ENCODE results near the gene PPP3CA.

PPP3CA gene

DNA sequence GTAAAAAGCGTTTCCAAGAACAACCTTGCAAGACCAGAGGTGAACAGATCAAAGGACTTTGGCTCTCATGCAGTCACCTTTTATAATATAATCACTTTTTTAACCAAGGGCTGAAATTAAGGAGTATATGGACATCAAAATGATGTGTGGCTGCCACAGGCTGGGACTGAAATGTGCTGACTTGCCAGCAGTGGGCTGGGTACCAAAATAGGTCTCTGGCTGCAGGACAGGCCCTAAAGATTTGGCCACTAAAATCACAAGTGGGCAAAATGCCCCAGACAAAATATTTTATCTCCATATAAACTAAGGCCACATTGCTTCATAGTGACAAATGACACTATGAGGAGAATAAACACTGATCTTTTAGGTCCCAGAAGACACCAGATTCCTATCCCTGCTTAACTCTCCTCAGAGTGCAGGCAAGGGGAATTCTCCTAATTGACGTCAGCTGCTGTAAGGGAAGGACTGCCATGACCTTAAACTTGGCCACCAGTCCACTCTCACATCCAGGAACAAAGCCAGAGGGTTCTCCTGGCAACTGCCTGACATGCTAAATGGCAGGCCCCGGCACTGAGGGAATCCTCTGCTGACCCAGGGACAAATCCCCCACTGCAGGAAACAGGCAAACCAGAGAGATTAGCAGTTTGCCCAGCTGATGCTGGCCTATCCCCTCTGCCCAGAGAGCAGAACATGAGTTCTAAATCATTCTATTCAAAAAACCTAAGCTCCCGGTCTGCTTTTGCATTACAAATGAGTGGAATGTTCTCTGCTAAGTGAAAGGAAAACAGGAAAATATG is 155.8 kb downstream of the PPP3CA start:
- DNase-seq (ENCODE audit: low read depth) = no peak
- TF ChIP-seq POLR2A (IDR thresholded peaks at IDR 0.05; ENCODE audit: extremely low read depth, insufficient read length) = no peak
- TF ChIP-seq MYC (IDR thresholded peaks at IDR 0.05; ENCODE audit: low read depth, low read length) = no peak
- TF ChIP-seq, protein P1, sequence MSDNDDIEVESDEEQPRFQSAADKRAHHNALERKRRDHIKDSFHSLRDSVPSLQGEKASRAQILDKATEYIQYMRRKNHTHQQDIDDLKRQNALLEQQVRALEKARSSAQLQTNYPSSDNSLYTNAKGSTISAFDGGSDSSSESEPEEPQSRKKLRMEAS (IDR thresholded peaks at IDR 0.05; ENCODE audit: low read depth, low read length) = no peak
- TF ChIP-seq, protein P2, sequence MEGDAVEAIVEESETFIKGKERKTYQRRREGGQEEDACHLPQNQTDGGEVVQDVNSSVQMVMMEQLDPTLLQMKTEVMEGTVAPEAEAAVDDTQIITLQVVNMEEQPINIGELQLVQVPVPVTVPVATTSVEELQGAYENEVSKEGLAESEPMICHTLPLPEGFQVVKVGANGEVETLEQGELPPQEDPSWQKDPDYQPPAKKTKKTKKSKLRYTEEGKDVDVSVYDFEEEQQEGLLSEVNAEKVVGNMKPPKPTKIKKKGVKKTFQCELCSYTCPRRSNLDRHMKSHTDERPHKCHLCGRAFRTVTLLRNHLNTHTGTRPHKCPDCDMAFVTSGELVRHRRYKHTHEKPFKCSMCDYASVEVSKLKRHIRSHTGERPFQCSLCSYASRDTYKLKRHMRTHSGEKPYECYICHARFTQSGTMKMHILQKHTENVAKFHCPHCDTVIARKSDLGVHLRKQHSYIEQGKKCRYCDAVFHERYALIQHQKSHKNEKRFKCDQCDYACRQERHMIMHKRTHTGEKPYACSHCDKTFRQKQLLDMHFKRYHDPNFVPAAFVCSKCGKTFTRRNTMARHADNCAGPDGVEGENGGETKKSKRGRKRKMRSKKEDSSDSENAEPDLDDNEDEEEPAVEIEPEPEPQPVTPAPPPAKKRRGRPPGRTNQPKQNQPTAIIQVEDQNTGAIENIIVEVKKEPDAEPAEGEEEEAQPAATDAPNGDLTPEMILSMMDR (IDR thresholded peaks at IDR 0.05; ENCODE audit: low read depth, low read length) = no peak
- H3K4me3 ChIP-seq (ENCODE audit: low read depth, low read length) = no peak overlapping the region

DNA sequence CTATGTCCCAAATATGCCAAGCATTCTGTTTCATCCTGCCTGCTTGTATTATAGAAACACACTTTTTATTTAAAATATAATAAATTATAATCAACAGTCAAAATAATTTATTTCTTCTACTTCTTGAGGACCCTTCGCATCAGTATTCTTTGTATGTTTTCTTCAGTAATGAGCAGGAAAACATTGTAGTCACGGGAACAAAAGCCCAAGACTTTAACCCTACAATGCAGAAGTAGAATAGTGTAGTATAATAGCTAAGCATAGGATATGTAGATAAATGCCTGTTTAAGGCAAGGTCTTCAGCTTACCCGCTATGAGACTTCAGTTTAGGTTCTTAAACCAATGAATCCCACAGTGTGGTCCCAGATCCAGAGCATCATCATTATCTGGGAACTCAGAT is 156.6 kb downstream of the PPP3CA start:
- no peak overlapping the region for H3K4me3 ChIP-seq (ENCODE audit: low read depth, low read length)
- TF ChIP-seq POLR2A (IDR thresholded peaks at IDR 0.05; ENCODE audit: extremely low read depth, insufficient read length) = no peak
- TF ChIP-seq, protein P1 (IDR thresholded peaks at IDR 0.05; ENCODE audit: low read depth, low read length) = no peak
- TF ChIP-seq, protein P2 (IDR thresholded peaks at IDR 0.05; ENCODE audit: low read depth, low read length) = no peak
- DNase-seq (ENCODE audit: low read depth) = no peak

DNA sequence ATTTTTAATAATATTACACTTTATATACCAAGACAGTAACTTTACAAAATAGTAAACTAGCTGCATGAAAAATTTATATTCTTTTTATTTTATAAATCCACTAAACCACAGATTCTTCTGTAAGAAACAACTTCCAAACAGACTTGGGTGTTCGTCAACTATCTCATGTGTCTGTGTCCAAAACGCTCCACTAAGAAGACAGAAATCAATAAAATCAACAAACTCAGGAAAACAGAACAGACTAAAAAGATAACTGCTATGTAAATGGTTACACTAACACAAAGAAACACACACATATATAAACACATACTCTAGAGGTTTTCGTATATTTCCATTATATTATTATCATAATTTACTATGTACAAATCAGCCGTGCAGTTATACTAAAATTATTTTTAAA is 158.4 kb downstream of the PPP3CA start:
- no peak for DNase-seq (ENCODE audit: low read depth)
- TF ChIP-seq, protein P1 (IDR thresholded peaks at IDR 0.05; ENCODE audit: low read depth, low read length) = no peak

DNA sequence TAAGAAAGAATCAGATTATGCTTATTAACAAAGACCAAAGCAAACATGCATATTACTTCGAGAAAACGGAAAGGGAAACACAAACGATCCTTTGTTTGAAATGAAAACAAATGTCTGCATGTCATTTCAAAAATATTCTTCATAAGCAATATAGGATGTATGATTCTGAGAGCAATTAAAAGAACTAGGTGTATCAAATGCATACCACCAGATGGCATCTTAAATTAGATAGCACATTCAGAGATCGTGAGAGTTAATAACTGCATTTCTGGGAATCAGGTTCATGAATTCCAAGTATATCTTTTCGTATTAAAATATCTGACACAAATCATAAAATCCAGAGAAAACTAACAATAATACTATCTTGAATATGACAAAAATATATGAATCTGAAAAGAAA is 159.5 kb downstream of the PPP3CA start:
- no peak overlapping the region for H3K4me3 ChIP-seq (ENCODE audit: low read depth, low read length)
- no peak for DNase-seq (ENCODE audit: low read depth)
- TF ChIP-seq MYC (IDR thresholded peaks at IDR 0.05; ENCODE audit: low read depth, low read length) (no peak), POLR2A (IDR thresholded peaks at IDR 0.05; ENCODE audit: extremely low read depth, insufficient read length) (no peak)
- TF ChIP-seq, protein P2 (IDR thresholded peaks at IDR 0.05; ENCODE audit: low read depth, low read length) = no peak
- TF ChIP-seq, protein P1 (IDR thresholded peaks at IDR 0.05; ENCODE audit: low read depth, low read length) = no peak

More for the DNA sequence above, 158.4 kb downstream of the PPP3CA start:
- H3K4me3 ChIP-seq (ENCODE audit: low read depth, low read length) = no peak overlapping the region

DNA sequence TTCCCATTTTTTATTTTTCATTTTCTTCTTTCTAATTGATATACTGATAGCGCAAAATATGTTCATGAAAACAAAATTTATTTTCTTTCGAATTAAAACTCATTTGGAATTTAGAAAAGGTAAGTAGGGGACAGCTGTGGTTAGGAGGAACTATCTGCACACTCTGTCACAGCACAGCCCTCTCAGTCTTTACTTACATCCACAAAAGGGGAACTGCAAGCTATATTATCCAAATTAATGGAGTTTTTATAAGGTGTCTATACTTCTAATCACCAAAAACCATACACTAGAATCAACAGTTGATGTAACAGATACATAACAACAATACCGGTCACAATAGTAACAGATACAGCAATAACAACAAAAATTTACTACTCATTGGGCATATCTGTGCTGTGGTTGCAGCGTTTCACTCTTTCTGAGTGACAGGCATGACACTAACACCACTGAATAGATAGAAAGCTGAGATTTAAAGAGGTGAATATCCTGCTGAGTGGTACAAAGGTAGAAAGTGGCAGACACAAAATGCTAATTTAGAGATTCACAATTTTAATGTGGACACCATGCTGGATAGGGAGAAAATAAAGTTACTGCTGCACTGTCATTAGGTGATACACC is 160.7 kb downstream of the PPP3CA start:
- H3K4me3 ChIP-seq (ENCODE audit: low read depth, low read length) = no peak overlapping the region
- TF ChIP-seq, protein P2 (IDR thresholded peaks at IDR 0.05; ENCODE audit: low read depth, low read length) = no peak
- no peak for TF ChIP-seq POLR2A (IDR thresholded peaks at IDR 0.05; ENCODE audit: extremely low read depth, insufficient read length)
- TF ChIP-seq MYC (IDR thresholded peaks at IDR 0.05; ENCODE audit: low read depth, low read length) = no peak
- TF ChIP-seq, protein P1 (IDR thresholded peaks at IDR 0.05; ENCODE audit: low read depth, low read length) = no peak
- no peak for DNase-seq (ENCODE audit: low read depth)

DNA sequence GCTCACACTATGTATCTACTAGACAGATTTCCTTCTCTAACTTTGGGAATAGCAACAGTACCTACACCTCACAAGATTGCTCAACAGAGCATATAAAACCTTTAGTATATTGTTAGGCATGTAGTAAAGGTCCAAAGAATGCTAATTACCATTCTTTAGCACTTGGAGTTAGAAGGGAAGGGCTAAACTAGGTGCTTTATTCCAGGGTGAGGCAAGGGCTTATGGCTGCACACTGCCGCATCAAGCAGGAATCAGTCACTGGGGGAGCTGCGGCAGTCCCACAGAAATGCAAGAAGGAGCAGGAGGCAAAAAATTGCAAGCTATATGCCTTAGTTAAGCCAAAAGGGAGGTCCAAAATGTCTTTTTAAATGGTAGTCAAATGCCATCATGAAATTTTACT is 162.7 kb downstream of the PPP3CA start:
- DNase-seq (ENCODE audit: low read depth) = no peak
- TF ChIP-seq, protein P1 (IDR thresholded peaks at IDR 0.05; ENCODE audit: low read depth, low read length) = no peak
- TF ChIP-seq POLR2A (IDR thresholded peaks at IDR 0.05; ENCODE audit: extremely low read depth, insufficient read length) = no peak
- TF ChIP-seq, protein P2 (IDR thresholded peaks at IDR 0.05; ENCODE audit: low read depth, low read length) = no peak
- TF ChIP-seq MYC (IDR thresholded peaks at IDR 0.05; ENCODE audit: low read depth, low read length) = no peak
- H3K4me3 ChIP-seq (ENCODE audit: low read depth, low read length) = no peak overlapping the region

All from NB4 (cell line).